Kidney glomerular epithelial cell (primary cell): ENCODE data around the gene SIAH3.

Experiments used
- DNase-seq: peaks from one replicate; lab custom pipeline; 2025; lab: John Stamatoyannopoulos, UW

Gene SIAH3

GRCh38 chr13:45820106-45820838 is 31.3 kb downstream of the SIAH3 start:
- DNase-seq, result no peak

GRCh38 chr13:45817833-45818232 is 33.7 kb downstream of the SIAH3 start:
- DNase-seq, result no peak

- DNase-seq, result no peak
Observed at GRCh38 chr13:45816427-45816826, 35.1 kb downstream of the SIAH3 start.

- no peak for DNase-seq
Observed at GRCh38 chr13:45812695-45813372, 38.7 kb downstream of the SIAH3 start.

- no peak for DNase-seq
Observed at GRCh38 chr13:45811891-45812694, 39.5 kb downstream of the SIAH3 start.

- DNase-seq, result no peak
Observed at GRCh38 chr13:45809801-45810394, 41.7 kb downstream of the SIAH3 start.

GRCh38 chr13:45808925-45809324 is 42.6 kb downstream of the SIAH3 start:
- no peak for DNase-seq

- DNase-seq, result peak; percentile 27
Observed at GRCh38 chr13:45807520-45808099, 43.9 kb downstream of the SIAH3 start.

- DNase-seq, result no peak
Observed at GRCh38 chr13:45800485-45800884, 51.1 kb downstream of the SIAH3 start.

GRCh38 chr13:45799451-45799850 is 52.1 kb downstream of the SIAH3 start:
- DNase-seq, result no peak

GRCh38 chr13:45798851-45799250 is 52.7 kb downstream of the SIAH3 start:
- DNase-seq, result no peak

GRCh38 chr13:45796426-45797235 is 54.9 kb downstream of the SIAH3 start:
- DNase-seq, result no peak

GRCh38 chr13:45792827-45793303 is 58.7 kb downstream of the SIAH3 start:
- DNase-seq, result no peak

- DNase-seq, result no peak
Observed at GRCh38 chr13:45788011-45788410, 63.5 kb downstream of the SIAH3 start.

GRCh38 chr13:45787346-45787745 is 64.2 kb downstream of the SIAH3 start:
- DNase-seq, result no peak

- no peak for DNase-seq
Observed at GRCh38 chr13:45786293-45786920, 65.1 kb downstream of the SIAH3 start.

- DNase-seq, result peak; percentile 26
Observed at GRCh38 chr13:45784755-45785675, 66.5 kb downstream of the SIAH3 start.

- DNase-seq, result no peak
Observed at GRCh38 chr13:45783346-45784043, 68.1 kb downstream of the SIAH3 start.
